Hepatocyte (in vitro differentiated cells): ENCODE results near the gene POLR1H. TPM values are rescaled to one million over a fixed set of nuclear protein-coding genes. Genes with fewer than 3 reads are reported as not detected.

ENCODE experiments used
- DNase-seq: peaks from one replicate; pipeline ENCODE4 v3.0.0-alpha.2; 2016; ENCODE audit warnings: low spot score
- H2AFZ ChIP-seq: fragments of 200-600 bp; sonication (generic); 2 replicates; pipeline ENCODE4 v1.6.0; 2016; ENCODE audit warnings: antibody characterized with exemption, mild to moderate bottlenecking
- H3K27ac ChIP-seq: fragments of 200-600 bp; sonication (generic); 2 replicates; pipeline ENCODE4 v1.5.1; 2016; ENCODE audit warnings: mild to moderate bottlenecking
- H3K27me3 ChIP-seq: fragments of 200-600 bp; sonication (generic); 2 replicates; pipeline ENCODE4 v1.6.1; 2016
- H3K36me3 ChIP-seq: fragments of 200-600 bp; sonication (generic); replicated peaks from 2 replicates; pipeline ENCODE4 v1.5.1; 2016; ENCODE audit warnings: low read depth; ENCODE audit not compliant: insufficient read depth
- H3K4me1 ChIP-seq: fragments of 200-600 bp; sonication (generic); 2 replicates; pipeline ENCODE4 v1.5.1; 2016; ENCODE audit warnings: mild to moderate bottlenecking, moderate library complexity; ENCODE audit not compliant: insufficient read depth
- H3K4me2 ChIP-seq: fragments of 200-600 bp; sonication (generic); 2 replicates; pipeline ENCODE4 v1.6.0; 2016
- H3K4me3 ChIP-seq: fragments of 200-600 bp; sonication (generic); 2 replicates; pipeline ENCODE4 v1.5.1; 2016; ENCODE audit warnings: mild to moderate bottlenecking
- H3K79me2 ChIP-seq: fragments of 200-600 bp; sonication (generic); 2 replicates; pipeline ENCODE4 v1.6.0; 2017; ENCODE audit warnings: mild to moderate bottlenecking
- H3K9me2 ChIP-seq: fragments of 200-600 bp; sonication (generic); replicated peaks from 2 replicates; pipeline ENCODE4 v1.6.0; 2017; ENCODE audit warnings: mild to moderate bottlenecking; ENCODE audit not compliant: insufficient read depth
- H3K9me3 ChIP-seq: fragments of 200-600 bp; sonication (generic); 2 replicates; pipeline ENCODE4 v1.5.1; 2016; ENCODE audit warnings: low read depth, mild to moderate bottlenecking
- H4K20me1 ChIP-seq: fragments of 200-600 bp; sonication (generic); 2 replicates; pipeline ENCODE4 v1.6.0; 2016; ENCODE audit warnings: mild to moderate bottlenecking; ENCODE audit not compliant: insufficient read depth, poor library complexity, severe bottlenecking
- EZH2 ChIP-seq: fragments of 200-600 bp; sonication (generic); IDR thresholded peaks from 2 replicates; pipeline ENCODE4 v1.6.1; 2016; ENCODE audit warnings: antibody characterized with exemption, mild to moderate bottlenecking, borderline replicate concordance
- EZH2phosphoT487 ChIP-seq: fragments of 200-600 bp; sonication (generic); IDR thresholded peaks from one replicate; pipeline ENCODE4 v1.6.1; 2018; ENCODE audit warnings: antibody characterized with exemption, mild to moderate bottlenecking, low read depth, moderate library complexity; ENCODE audit not compliant: unreplicated experiment, severe bottlenecking
- WGBS: methylation state at CpG from one replicate; pipeline ENCODE4 v1.1.6; 2016; ENCODE audit warnings: low lambda C conversion rate; ENCODE audit errors: missing lambda C conversion rate; 5-methylcytosine and 5-hydroxymethylcytosine counted together
- polyA plus RNA-seq: library from polyadenylated mRNA; unstranded; fragments of >200 nt; fragmentation: Nextera tagmentation; extraction: Ambion mirVana; gene quantifications from 2 replicates; pipeline ENCODE4 v1.2.1, GENCODE V29; 2016
- total RNA-seq: library from RNA; depleted of rRNA; stranded (reverse); fragments of >200 nt; gene quantifications from 2 replicates; pipeline ENCODE4 v1.2.3, GENCODE V29; 2014
- TF ChIP-seq, protein P1 (sequence below): fragments of 200-600 bp; sonication (generic); IDR thresholded peaks from 2 replicates; pipeline ENCODE4 v1.5.1; 2016; ENCODE audit warnings: antibody characterized with exemption, mild to moderate bottlenecking; ENCODE audit not compliant: poor library complexity

POLR1H gene
- total and polyA plus RNA-seq, 2 experiments from 2014 or later: 21.3 to 34.8 TPM

DNA sequence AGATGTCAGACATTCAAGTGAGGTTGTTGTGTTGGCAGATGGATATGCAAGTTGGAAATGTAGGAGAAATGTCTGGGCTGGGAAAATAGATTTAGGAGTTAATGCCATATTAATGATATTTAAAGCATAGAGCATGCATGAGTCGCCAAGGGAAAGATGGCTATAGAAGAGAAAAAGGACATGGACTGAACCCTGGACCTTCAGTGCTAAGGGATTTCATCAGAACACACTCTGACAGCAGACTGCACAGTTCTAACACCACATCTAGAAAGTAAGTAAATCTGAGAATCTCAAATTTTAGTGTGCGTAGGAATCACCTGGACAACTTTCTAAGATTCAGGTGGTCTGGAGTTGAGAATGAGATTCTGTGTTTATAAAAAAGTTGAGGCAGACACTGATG, 17.3 kb upstream of the POLR1H start:
- no peak for DNase-seq
- Histone ChIP-seq H3K4me1 (no peaks in the 10 kb centered on the region), H3K27ac (no peak overlapping the region), H3K4me2 (no peak overlapping the region), H3K4me3 (no peak overlapping the region), H3K79me2 (no peaks in the 10 kb centered on the region), H3K27me3 (no peaks in the 10 kb centered on the region), H3K36me3 (no peaks in the 10 kb centered on the region), H3K9me3 (no peaks in the 10 kb centered on the region), H4K20me1 (no peaks in the 10 kb centered on the region), H2AFZ (no peak overlapping the region), H3K9me2 (no peaks in the 10 kb centered on the region)
- 93% methylated on average over 2 of the region's 2 CpGs for WGBS
- TF ChIP-seq EZH2phosphoT487 (no peak), EZH2 (no peak)
- TF ChIP-seq, protein P1, sequence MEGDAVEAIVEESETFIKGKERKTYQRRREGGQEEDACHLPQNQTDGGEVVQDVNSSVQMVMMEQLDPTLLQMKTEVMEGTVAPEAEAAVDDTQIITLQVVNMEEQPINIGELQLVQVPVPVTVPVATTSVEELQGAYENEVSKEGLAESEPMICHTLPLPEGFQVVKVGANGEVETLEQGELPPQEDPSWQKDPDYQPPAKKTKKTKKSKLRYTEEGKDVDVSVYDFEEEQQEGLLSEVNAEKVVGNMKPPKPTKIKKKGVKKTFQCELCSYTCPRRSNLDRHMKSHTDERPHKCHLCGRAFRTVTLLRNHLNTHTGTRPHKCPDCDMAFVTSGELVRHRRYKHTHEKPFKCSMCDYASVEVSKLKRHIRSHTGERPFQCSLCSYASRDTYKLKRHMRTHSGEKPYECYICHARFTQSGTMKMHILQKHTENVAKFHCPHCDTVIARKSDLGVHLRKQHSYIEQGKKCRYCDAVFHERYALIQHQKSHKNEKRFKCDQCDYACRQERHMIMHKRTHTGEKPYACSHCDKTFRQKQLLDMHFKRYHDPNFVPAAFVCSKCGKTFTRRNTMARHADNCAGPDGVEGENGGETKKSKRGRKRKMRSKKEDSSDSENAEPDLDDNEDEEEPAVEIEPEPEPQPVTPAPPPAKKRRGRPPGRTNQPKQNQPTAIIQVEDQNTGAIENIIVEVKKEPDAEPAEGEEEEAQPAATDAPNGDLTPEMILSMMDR: no peak

DNA sequence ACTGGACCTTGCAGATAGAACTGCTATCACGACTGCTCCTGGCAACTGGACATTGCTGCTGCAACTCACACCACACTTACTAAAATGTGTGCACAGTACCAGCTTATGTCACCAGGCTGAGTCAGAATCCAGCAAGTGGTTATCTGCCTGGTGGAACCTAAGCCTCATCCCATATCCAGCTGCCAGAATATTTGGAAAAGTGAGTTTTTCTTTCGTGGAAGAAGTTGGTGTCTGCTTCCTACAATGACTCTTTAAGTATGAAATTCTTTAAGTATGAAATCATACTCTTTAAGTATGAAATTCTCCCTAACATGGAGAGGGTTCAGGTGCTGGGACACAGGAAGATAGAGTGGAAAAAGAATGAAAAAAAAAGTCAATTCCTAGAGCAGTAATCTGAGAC, 16.4 kb upstream of the POLR1H start:
- WGBS: 79% methylated on average over 2 of the region's 2 CpGs
- Histone ChIP-seq H3K4me2 (no peak overlapping the region), H3K9me2 (no peaks in the 10 kb centered on the region), H3K27me3 (no peaks in the 10 kb centered on the region), H3K4me1 (no peaks in the 10 kb centered on the region), H3K27ac (no peak overlapping the region), H3K9me3 (no peaks in the 10 kb centered on the region), H4K20me1 (no peaks in the 10 kb centered on the region), H2AFZ (no peak overlapping the region), H3K4me3 (no peak overlapping the region), H3K79me2 (no peaks in the 10 kb centered on the region), H3K36me3 (no peaks in the 10 kb centered on the region)
- no peak for TF ChIP-seq EZH2
- no peak for TF ChIP-seq EZH2phosphoT487
- TF ChIP-seq, protein P1: no peak
- no peak for DNase-seq

DNA sequence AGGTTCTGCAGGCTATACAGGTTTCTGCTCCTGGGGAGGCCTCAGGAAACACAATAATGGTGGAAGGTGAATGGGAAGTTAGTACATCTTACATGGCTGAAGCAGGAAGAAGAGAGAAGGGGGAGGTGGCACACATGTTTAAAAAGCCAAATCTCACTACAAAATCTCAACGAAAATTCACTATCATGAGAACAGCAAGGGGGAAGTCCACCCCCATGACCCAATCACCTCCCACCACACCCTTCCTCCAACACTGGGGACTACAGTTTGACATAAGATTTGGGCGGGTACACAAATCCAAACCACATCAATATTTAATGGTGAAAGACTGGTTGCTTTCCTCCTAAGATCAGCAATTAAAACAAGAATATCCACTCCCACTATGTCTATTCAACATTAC, 13.8 kb upstream of the POLR1H start:
- H4K20me1 ChIP-seq: no peaks in the 10 kb centered on the region
- H3K9me2 ChIP-seq: no peaks in the 10 kb centered on the region
- 91% methylated on average over 2 of the region's 2 CpGs for WGBS
- H3K27ac ChIP-seq: no peak overlapping the region
- TF ChIP-seq, protein P1: no peak
- TF ChIP-seq EZH2phosphoT487 (no peak), EZH2 (no peak)
- no peak for DNase-seq
- no peaks in the 10 kb centered on the region for H3K9me3 ChIP-seq
- H3K36me3 ChIP-seq: no peaks in the 10 kb centered on the region
- H3K79me2 ChIP-seq: no peaks in the 10 kb centered on the region
- H3K27me3 ChIP-seq: no peaks in the 10 kb centered on the region
- no peak overlapping the region for H3K4me3 ChIP-seq
- no peak overlapping the region for H2AFZ ChIP-seq
- H3K4me2 ChIP-seq: no peak overlapping the region
- H3K4me1 ChIP-seq: no peaks in the 10 kb centered on the region

DNA sequence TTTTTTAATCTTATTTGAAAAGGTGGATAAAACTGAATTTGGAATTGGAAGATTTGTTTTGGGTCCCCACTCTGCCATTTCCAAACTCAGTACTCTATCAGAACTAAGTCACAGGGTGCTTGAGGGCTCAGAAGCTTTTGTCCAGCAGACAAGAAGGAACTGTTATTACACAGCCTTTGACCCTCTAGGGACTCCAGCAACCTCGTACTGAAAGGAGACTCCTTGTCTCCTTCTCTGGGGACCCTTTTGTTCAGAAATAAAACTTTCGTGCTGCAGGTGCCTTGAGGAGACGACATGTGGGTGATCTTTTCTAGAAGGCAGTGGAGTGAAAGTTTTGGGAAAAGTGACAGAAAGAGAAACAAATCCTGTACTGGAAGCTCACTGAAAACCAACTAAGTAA, 7.4 kb upstream of the POLR1H start:
- Histone ChIP-seq H4K20me1 (no peaks in the 10 kb centered on the region), H3K4me2 (no peak overlapping the region)
- WGBS: 87% methylated on average over 3 of the region's 3 CpGs

More for the DNA sequence above, 7.4 kb upstream of the POLR1H start:
- no peak overlapping the region for H3K4me3 ChIP-seq
- no peaks in the 10 kb centered on the region for H3K4me1 ChIP-seq
- H3K36me3 ChIP-seq: no peaks in the 10 kb centered on the region
- H3K9me2 ChIP-seq: no peaks in the 10 kb centered on the region
- H2AFZ ChIP-seq: no peak overlapping the region
- H3K27ac ChIP-seq: no peak overlapping the region
- H3K79me2 ChIP-seq: no peaks in the 10 kb centered on the region
- DNase-seq: no peak
- TF ChIP-seq EZH2 (no peak), EZH2phosphoT487 (no peak)
- TF ChIP-seq, protein P1: no peak
- no peaks in the 10 kb centered on the region for H3K27me3 ChIP-seq
- no peaks in the 10 kb centered on the region for H3K9me3 ChIP-seq
